SK-N-SH (cell line): ENCODE results near the gene ZNF675. TPM values are rescaled to one million over a fixed set of nuclear protein-coding genes. Genes with fewer than 3 reads are reported as not detected.
"Not testable (repeated sequence)": the region's sequence is repeated elsewhere in the genome, so short reads cannot be mapped to it uniquely, and the experiment has no call there.

Experiments used
- CTCF ChIA-PET: fragments of 300-600, 350-600 bp; formaldehyde crosslinking; extraction: SDS; loops from one replicate; lab custom pipeline; 2021; lab: Yijun Ruan, JAX
- POLR2A ChIA-PET: fragments of 350-600 bp; sonication (Branson Sonifier 250); formaldehyde crosslinking; extraction: SDS; loops from one replicate; lab custom pipeline; 2020; ENCODE audit warnings: antibody characterized with exemption, inconsistent platforms; lab: Yijun Ruan, JAX
- DNase-seq: peaks from one replicate; pipeline ENCODE4 v3.0.0; 2012
- H2AFZ ChIP-seq: fragments of 200-600 bp; sonication (generic); 2 replicates; pipeline ENCODE4 v1.8.1; 2016; ENCODE audit warnings: antibody characterized with exemption, mild to moderate bottlenecking, low read depth
- H3F3A ChIP-seq: fragments of 200-600 bp; sonication (generic); replicated peaks from 2 replicates; pipeline ENCODE3; 2016; ENCODE audit warnings: antibody characterized with exemption, mild to moderate bottlenecking; ENCODE audit not compliant: insufficient read depth
- H3K27ac ChIP-seq, 2 experiments: fragments of 200-500 bp in 1 of 2; fragments of 200-600 bp in 1 of 2; sonication (Bioruptor generic) in 1 of 2; sonication (generic), shearing (Covaris generic) in 1 of 2; 2 replicates each; pipeline versions ENCODE4 v1.5.1 to v1.6.1; 2014 to 2016; ENCODE audit warnings: low read depth in 2 of 2, inconsistent platforms in 1 of 2, low read length in 1 of 2, mild to moderate bottlenecking in 1 of 2, mixed read lengths in 1 of 2
- H3K27me3 ChIP-seq: fragments of 200-600 bp; sonication (generic), shearing (Covaris generic); 2 replicates; pipeline ENCODE4 v1.6.1; 2016; ENCODE audit warnings: mixed run types; ENCODE audit not compliant: insufficient read depth
- H3K36me3 ChIP-seq, 2 experiments: fragments of 200-500 bp in 1 of 2; fragments of 200-600 bp in 1 of 2; sonication (Bioruptor generic) in 1 of 2; sonication (generic) in 1 of 2; replicated peaks in 1 of 2; 2 replicates each; pipeline versions ENCODE3 to v1.5.1; 2014 to 2016; ENCODE audit warnings: low read length in 1 of 2, mild to moderate bottlenecking in 1 of 2; ENCODE audit not compliant: insufficient read depth in 2 of 2, control insufficient read depth in 1 of 2
- H3K4me1 ChIP-seq, 2 experiments: fragments of 200-500 bp in 1 of 2; fragments of 200-600 bp in 1 of 2; sonication (Bioruptor generic) in 1 of 2; sonication (generic), shearing (Covaris generic) in 1 of 2; 2 replicates each; pipeline versions ENCODE4 v1.5.1 to v1.6.1; 2014 to 2016; ENCODE audit warnings: low read depth in 1 of 2, low read length in 1 of 2, mixed run types in 1 of 2; ENCODE audit not compliant: insufficient read depth in 2 of 2, control insufficient read depth in 1 of 2
- H3K4me2 ChIP-seq: fragments of 200-600 bp; sonication (generic), shearing (Covaris generic); 2 replicates; pipeline ENCODE4 v1.6.1; 2017; ENCODE audit warnings: mixed run types
- H3K4me3 ChIP-seq, 2 experiments: fragments of 200-500 bp in 1 of 2; fragments of 200-600 bp in 1 of 2; sonication (Bioruptor generic) in 1 of 2; sonication (generic), shearing (Covaris generic) in 1 of 2; 2 replicates each; pipeline versions ENCODE4 v1.5.1 to v1.8.1; 2014 to 2016; ENCODE audit warnings: low read depth in 2 of 2, inconsistent platforms in 1 of 2, low read length in 1 of 2, mild to moderate bottlenecking in 1 of 2, mixed read lengths in 1 of 2, moderate library complexity in 1 of 2
- H3K79me2 ChIP-seq: fragments of 200-600 bp; sonication (generic); 2 replicates; pipeline ENCODE4 v1.8.1; 2017; ENCODE audit warnings: mild to moderate bottlenecking; ENCODE audit not compliant: insufficient read depth
- H3K9ac ChIP-seq: fragments of 200-600 bp; sonication (generic); 2 replicates; pipeline ENCODE4 v1.6.1; 2017; ENCODE audit warnings: mixed run types
- H3K9me2 ChIP-seq: fragments of 200-600 bp; sonication (generic); 2 replicates; pipeline ENCODE4 v1.6.1; 2017; ENCODE audit warnings: mixed run types
- H3K9me3 ChIP-seq: fragments of 200-600 bp; sonication (generic); 2 replicates; pipeline ENCODE4 v1.6.1; 2017; ENCODE audit warnings: mixed run types, mild to moderate bottlenecking, moderate library complexity
- H4K20me1 ChIP-seq: fragments of 200-600 bp; sonication (generic); 2 replicates; pipeline ENCODE4 v1.6.1; 2017; ENCODE audit warnings: mild to moderate bottlenecking, mixed run types; ENCODE audit not compliant: insufficient read depth
- CHD2 ChIP-seq: fragments of 150-350 bp; IDR thresholded peaks from 2 replicates; pipeline ENCODE4 v1.6.1; 2018; ENCODE audit warnings: low read length; ENCODE audit not compliant: partially characterized antibody
- CTCF ChIP-seq: fragments of 200-600 bp; sonication (generic); IDR thresholded peaks from 2 replicates; pipeline ENCODE4 v1.6.1; 2017; ENCODE audit warnings: antibody characterized with exemption, mild to moderate bottlenecking, moderate library complexity
- FOXJ3 ChIP-seq: sonication (generic); formaldehyde crosslinking; IDR thresholded peaks from 2 replicates; pipeline ENCODE4 v1.5.1; 2020; ENCODE audit warnings: mild to moderate bottlenecking, missing genetic modification reagents
- GABPA ChIP-seq: IDR thresholded peaks from 2 replicates; pipeline ENCODE4 v1.4.0; 2012; ENCODE audit warnings: low read depth, mild to moderate bottlenecking
- MEF2A ChIP-seq: IDR thresholded peaks from 2 replicates; pipeline ENCODE4 v1.4.0; 2012; ENCODE audit warnings: low read depth, borderline replicate concordance
- MXI1 ChIP-seq: IDR thresholded peaks from 2 replicates; pipeline ENCODE4 v1.6.1; 2012; ENCODE audit warnings: mild to moderate bottlenecking, low read depth, low read length, improper control_type of control experiment
- NFIC ChIP-seq: IDR thresholded peaks from 2 replicates; pipeline ENCODE4 v1.4.0; 2012; ENCODE audit warnings: borderline replicate concordance
- NRF1 ChIP-seq: IDR thresholded peaks from 2 replicates; pipeline ENCODE4 v1.6.1; 2012; ENCODE audit warnings: low read depth, mild to moderate bottlenecking, low read length
- RAD21 ChIP-seq: IDR thresholded peaks from 2 replicates; pipeline ENCODE4 v1.6.1; 2012; ENCODE audit warnings: mild to moderate bottlenecking, low read length
- RFX5 ChIP-seq: IDR thresholded peaks from 2 replicates; pipeline ENCODE4 v1.6.1; 2012; ENCODE audit warnings: mild to moderate bottlenecking, improper control_type of control experiment, low read length
- SMC3 ChIP-seq: IDR thresholded peaks from 2 replicates; pipeline ENCODE4 v1.6.1; 2012; ENCODE audit warnings: low read depth, low read length, improper control_type of control experiment
- TAF1 ChIP-seq: IDR thresholded peaks from 2 replicates; pipeline ENCODE4 v1.6.1; 2012; ENCODE audit warnings: low read depth, mild to moderate bottlenecking, low read length, moderate library complexity, borderline replicate concordance
- ZBTB33 ChIP-seq: IDR thresholded peaks from 2 replicates; pipeline ENCODE4 v1.4.0; 2012; ENCODE audit warnings: low read depth, borderline replicate concordance
- WGBS: methylation state at CpG from one replicate; pipeline ENCODE4 v1.1.6; 2017; ENCODE audit warnings: low lambda C conversion rate; 5-methylcytosine and 5-hydroxymethylcytosine counted together
- polyA plus RNA-seq, 3 experiments: library from polyadenylated mRNA; depleted of rRNA; stranded (reverse); fragments of >200 nt; gene quantifications; 2 replicates each; pipeline ENCODE4 v1.2.3, GENCODE V29; 2012

Gene ZNF675
- polyA plus RNA-seq, 1 of the 3 experiments (the other 2 are of a cell fraction), result 1.8 TPM

- H3K9ac ChIP-seq, H3K27ac ChIP-seq, H3F3A ChIP-seq, H3K4me1 ChIP-seq, H3K9me2 ChIP-seq, H3K27me3 ChIP-seq, H2AFZ ChIP-seq, H3K4me3 ChIP-seq, H3K79me2 ChIP-seq, H3K4me2 ChIP-seq, CTCF ChIA-PET, H3K9me3 ChIP-seq, POLR2A ChIA-PET, H3K36me3 ChIP-seq, DNase-seq, H4K20me1 ChIP-seq: not testable (repeated sequence)
- WGBS, result 41% methylated on average over 7 of the region's 9 CpGs
These were observed 5.9 kb upstream of the ZNF675 start for GRCh38 chr19:23692937-23693336.

- Histone ChIP-seq H3F3A (peaks cover 5% of the 10 kb centered on the region), H3K9ac (no peak overlapping the region), H3K4me3 (no peak overlapping the region), H3K9me2 (peaks cover 3% of the 10 kb centered on the region; the same call in 1 of the 2 replicates), H3K4me2 (no peak overlapping the region), H3K79me2 (peaks cover 92% of the 10 kb centered on the region), H3K9me3 (0 out of 2 replicates have a peak, but pooled peaks cover 9% of the 10 kb centered on the region), H3K36me3 (peaks cover 0 to 18% of the 10 kb centered on the region in 2 experiments), H3K27me3 (no peaks in the 10 kb centered on the region), H2AFZ (no peak overlapping the region), H3K27ac (no peak overlapping the region), H3K4me1 (no peaks in the 10 kb centered on the region), H4K20me1 (no peaks in the 10 kb centered on the region)
- TF ChIP-seq RFX5 (no peak), FOXJ3 (no peak), RAD21 (no peak), GABPA (no peak)
- no peak for DNase-seq
- 97% methylated on average over 2 of the region's 2 CpGs for WGBS
- CTCF ChIA-PET, result no interaction called here
- POLR2A ChIA-PET, result no interaction called here
These were observed 13.9 kb downstream of the ZNF675 start for GRCh38 chr19:23673132-23673531.

GRCh38 chr19:23668606-23669005 lies 18.4 kb downstream of the ZNF675 start:
- peaks cover 0 to 25% of the 10 kb centered on the region in 2 experiments for H3K36me3 ChIP-seq
- H3K27ac ChIP-seq, H3K27me3 ChIP-seq, H3K9me2 ChIP-seq, H4K20me1 ChIP-seq, H2AFZ ChIP-seq, H3K9ac ChIP-seq, POLR2A ChIA-PET, H3K4me3 ChIP-seq, H3K4me2 ChIP-seq, H3K9me3 ChIP-seq, H3K4me1 ChIP-seq, H3F3A ChIP-seq, CTCF ChIA-PET, DNase-seq: not testable (repeated sequence)
- WGBS, result 100% methylated on average over 4 of the region's 32 CpGs
- H3K79me2 ChIP-seq, result peaks cover 52% of the 10 kb centered on the region

GRCh38 chr19:23665651-23666410 lies 21.2 kb downstream of the ZNF675 start:
- Histone ChIP-seq H3K9me2 (no peaks in the 10 kb centered on the region), H2AFZ (no peak overlapping the region), H3K9ac (no peak overlapping the region), H4K20me1 (no peaks in the 10 kb centered on the region), H3K4me1 (no peaks in the 10 kb centered on the region), H3K4me3 (no peak overlapping the region), H3K36me3 (peaks cover 8 to 33% of the 10 kb centered on the region in 2 experiments), H3K79me2 (peaks cover 25% of the 10 kb centered on the region), H3K9me3 (0 out of 2 replicates have a peak, but pooled peaks cover 5% of the 10 kb centered on the region), H3K4me2 (no peak overlapping the region), H3K27me3 (no peaks in the 10 kb centered on the region), H3F3A (no peaks in the 10 kb centered on the region), H3K27ac (no peak overlapping the region)
- DNase-seq, result no peak
- WGBS, result 67% methylated on average over 3 of the region's 3 CpGs
- CTCF ChIA-PET, result no interaction called here
- POLR2A ChIA-PET, result no interaction called here
- TF ChIP-seq MEF2A (no peak), MXI1 (no peak), RFX5 (no peak), ZBTB33 (no peak), CHD2 (no peak), CTCF (no peak), TAF1 (no peak), NRF1 (no peak), NFIC (no peak), SMC3 (no peak)
